Measurements from ENCODE around the gene CCDC134. TPM values are rescaled to one million over a fixed set of nuclear protein-coding genes. Genes with fewer than 3 reads are reported as not detected.

The CCDC134 gene
- total and polyA plus RNA-seq, 2 experiments from 2014 or later, result 4.1 to 7.2 TPM

DNA sequence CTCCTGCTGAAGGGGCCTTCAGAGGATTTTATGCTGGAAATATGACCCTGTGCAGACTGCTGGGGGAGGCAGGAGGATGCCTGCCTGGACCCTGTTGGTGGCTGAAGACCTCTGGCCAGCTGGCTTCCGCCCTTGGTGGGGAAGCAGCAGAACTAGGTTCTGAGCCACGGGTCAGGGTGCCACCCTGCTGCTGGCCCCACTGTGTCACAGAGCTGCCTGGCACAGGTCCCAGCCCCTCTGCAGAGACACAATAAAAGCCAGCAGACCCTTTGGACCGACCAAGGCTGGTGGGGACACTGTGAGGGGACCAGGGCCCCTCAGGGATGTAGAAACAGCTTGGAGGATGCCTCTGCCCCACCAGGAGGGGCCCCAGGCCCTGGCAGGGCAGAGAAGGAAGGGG lies 25.5 kb downstream of the CCDC134 start:
- no peak overlapping the region for H3K4me3 ChIP-seq
- H3K4me1 ChIP-seq (ENCODE audit: insufficient read depth), result peaks cover 25% of the 10 kb centered on the region
- H3K36me3 ChIP-seq (replicated peaks; ENCODE audit: insufficient read depth, low read depth), result no peaks in the 10 kb centered on the region
- H3K79me2 ChIP-seq, result no peaks in the 10 kb centered on the region
- peak overlapping the region; percentile 8 for H3K4me2 ChIP-seq
- H4K20me1 ChIP-seq (ENCODE audit: insufficient read depth, poor library complexity, severe bottlenecking), result no peaks in the 10 kb centered on the region
- H2AFZ ChIP-seq, result no peak overlapping the region
- WGBS (ENCODE audit: low lambda C conversion rate, missing lambda C conversion rate), result 84% methylated on average over 3 of the region's 3 CpGs
- no peak for TF ChIP-seq EZH2phosphoT487 (IDR thresholded peaks at IDR 0.05; ENCODE audit: low read depth, severe bottlenecking, unreplicated experiment)
- TF ChIP-seq EZH2 (IDR thresholded peaks at IDR 0.05; ENCODE audit: borderline replicate concordance), result no peak
- TF ChIP-seq, protein P1, sequence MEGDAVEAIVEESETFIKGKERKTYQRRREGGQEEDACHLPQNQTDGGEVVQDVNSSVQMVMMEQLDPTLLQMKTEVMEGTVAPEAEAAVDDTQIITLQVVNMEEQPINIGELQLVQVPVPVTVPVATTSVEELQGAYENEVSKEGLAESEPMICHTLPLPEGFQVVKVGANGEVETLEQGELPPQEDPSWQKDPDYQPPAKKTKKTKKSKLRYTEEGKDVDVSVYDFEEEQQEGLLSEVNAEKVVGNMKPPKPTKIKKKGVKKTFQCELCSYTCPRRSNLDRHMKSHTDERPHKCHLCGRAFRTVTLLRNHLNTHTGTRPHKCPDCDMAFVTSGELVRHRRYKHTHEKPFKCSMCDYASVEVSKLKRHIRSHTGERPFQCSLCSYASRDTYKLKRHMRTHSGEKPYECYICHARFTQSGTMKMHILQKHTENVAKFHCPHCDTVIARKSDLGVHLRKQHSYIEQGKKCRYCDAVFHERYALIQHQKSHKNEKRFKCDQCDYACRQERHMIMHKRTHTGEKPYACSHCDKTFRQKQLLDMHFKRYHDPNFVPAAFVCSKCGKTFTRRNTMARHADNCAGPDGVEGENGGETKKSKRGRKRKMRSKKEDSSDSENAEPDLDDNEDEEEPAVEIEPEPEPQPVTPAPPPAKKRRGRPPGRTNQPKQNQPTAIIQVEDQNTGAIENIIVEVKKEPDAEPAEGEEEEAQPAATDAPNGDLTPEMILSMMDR (IDR thresholded peaks at IDR 0.05; ENCODE audit: poor library complexity), result no peak
- H3K27ac ChIP-seq, result peak overlapping the region; percentile 61
- no peaks in the 10 kb centered on the region for H3K9me2 ChIP-seq (replicated peaks; ENCODE audit: insufficient read depth)
- H3K9me3 ChIP-seq (ENCODE audit: low read depth), result no peaks in the 10 kb centered on the region
- H3K27me3 ChIP-seq, result no peaks in the 10 kb centered on the region
- no peak for DNase-seq (ENCODE audit: low spot score)

DNA sequence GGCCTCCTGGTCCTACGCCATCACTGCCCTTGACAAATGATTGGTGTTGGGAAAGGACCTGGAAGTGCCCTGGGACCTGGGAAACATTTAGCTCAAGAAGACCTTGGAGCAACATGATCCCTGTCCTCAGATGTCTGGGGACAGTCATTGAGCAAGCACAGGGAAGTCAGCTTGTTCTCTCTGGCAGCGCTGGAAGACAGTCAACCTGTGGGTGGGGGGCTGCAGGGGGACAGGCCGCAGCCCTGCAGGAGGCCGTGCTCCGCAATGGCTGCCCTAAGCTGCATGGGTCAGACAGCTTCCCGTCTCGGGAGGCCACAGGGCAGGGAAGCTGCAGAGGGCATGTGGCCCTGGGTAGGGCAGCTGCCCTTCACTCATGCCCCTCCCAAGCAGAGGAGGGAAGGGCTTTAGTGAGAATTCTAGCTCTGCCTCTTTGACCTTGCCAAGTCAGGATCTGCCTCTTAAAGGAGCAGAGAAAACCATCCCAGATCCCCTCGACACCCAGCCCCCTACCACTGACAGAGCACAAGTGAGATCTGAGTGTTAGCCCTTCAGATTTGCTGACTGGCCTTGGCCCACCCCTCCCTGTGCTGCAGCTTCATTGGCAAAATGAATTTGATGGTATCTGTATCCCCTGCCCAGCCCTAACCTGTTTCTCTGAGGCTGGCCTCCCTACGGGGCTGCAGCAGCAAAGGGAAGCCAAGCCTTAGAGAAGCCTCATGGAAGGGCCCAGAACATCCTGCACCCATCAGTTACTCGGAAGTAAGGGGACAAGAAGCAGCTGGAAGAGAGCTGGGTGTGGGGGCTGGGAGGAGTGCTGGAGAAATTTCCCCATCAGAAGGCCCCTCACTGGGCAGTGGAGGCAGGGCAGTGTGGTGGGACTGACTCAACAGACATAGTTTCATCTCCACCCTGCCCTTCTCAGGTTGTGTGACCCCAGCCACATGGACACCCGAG lies 26.2 kb downstream of the CCDC134 start:
- Histone ChIP-seq H3K27me3 (no peaks in the 10 kb centered on the region), H3K4me3 (no peak overlapping the region), H2AFZ (no peak overlapping the region), H3K79me2 (no peaks in the 10 kb centered on the region), H3K9me2 (replicated peaks; ENCODE audit: insufficient read depth) (no peaks in the 10 kb centered on the region), H3K4me1 (ENCODE audit: insufficient read depth) (peaks cover 26% of the 10 kb centered on the region), H3K9me3 (ENCODE audit: low read depth) (no peaks in the 10 kb centered on the region), H3K27ac (peak overlapping the region; percentile 66), H3K36me3 (replicated peaks; ENCODE audit: insufficient read depth, low read depth) (no peaks in the 10 kb centered on the region), H4K20me1 (ENCODE audit: insufficient read depth, poor library complexity, severe bottlenecking) (no peaks in the 10 kb centered on the region), H3K4me2 (peak overlapping the region; percentile 18)
- TF ChIP-seq, protein P1 (IDR thresholded peaks at IDR 0.05; ENCODE audit: poor library complexity), result no peak
- no peak for TF ChIP-seq EZH2 (IDR thresholded peaks at IDR 0.05; ENCODE audit: borderline replicate concordance)
- no peak for TF ChIP-seq EZH2phosphoT487 (IDR thresholded peaks at IDR 0.05; ENCODE audit: low read depth, severe bottlenecking, unreplicated experiment)
- WGBS (ENCODE audit: low lambda C conversion rate, missing lambda C conversion rate), result 68% methylated on average over 11 of the region's 11 CpGs
- no peak for DNase-seq (ENCODE audit: low spot score)

DNA sequence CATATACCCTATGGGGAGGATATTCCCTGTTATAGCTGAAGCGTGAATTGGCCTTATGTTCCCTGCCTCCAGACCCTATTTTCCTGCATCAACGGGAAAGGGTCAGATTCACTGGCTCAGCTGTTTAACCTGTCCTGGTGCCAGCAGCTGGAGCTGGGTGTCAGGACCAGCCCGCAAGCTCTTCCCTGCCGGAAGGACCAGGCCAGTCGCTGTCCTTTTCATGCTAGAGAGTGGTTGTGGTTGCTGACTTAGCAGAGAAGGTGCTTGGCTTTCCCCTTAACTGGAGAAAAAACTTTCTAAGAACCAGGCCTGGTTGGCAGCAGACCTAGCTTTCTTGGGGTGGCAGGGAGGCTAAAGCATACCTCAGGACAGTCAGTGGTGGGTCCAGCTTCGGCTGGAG lies 27.2 kb downstream of the CCDC134 start:
- no peaks in the 10 kb centered on the region for H3K27me3 ChIP-seq
- no peaks in the 10 kb centered on the region for H3K9me3 ChIP-seq (ENCODE audit: low read depth)
- TF ChIP-seq, protein P1 (IDR thresholded peaks at IDR 0.05; ENCODE audit: poor library complexity), result no peak
- TF ChIP-seq EZH2 (IDR thresholded peaks at IDR 0.05; ENCODE audit: borderline replicate concordance) (no peak), EZH2phosphoT487 (IDR thresholded peaks at IDR 0.05; ENCODE audit: low read depth, severe bottlenecking, unreplicated experiment) (no peak)
- H2AFZ ChIP-seq, result no peak overlapping the region
- no peaks in the 10 kb centered on the region for H3K9me2 ChIP-seq (replicated peaks; ENCODE audit: insufficient read depth)
- no peak for DNase-seq (ENCODE audit: low spot score)
- H3K4me3 ChIP-seq, result no peak overlapping the region
- H3K4me1 ChIP-seq (ENCODE audit: insufficient read depth), result peaks cover 31% of the 10 kb centered on the region
- no peak overlapping the region for H3K4me2 ChIP-seq
- H3K27ac ChIP-seq, result peak overlapping the region; percentile 66
- no peaks in the 10 kb centered on the region for H3K79me2 ChIP-seq
- H4K20me1 ChIP-seq (ENCODE audit: insufficient read depth, poor library complexity, severe bottlenecking), result no peaks in the 10 kb centered on the region
- 88% methylated on average over 6 of the region's 6 CpGs for WGBS (ENCODE audit: low lambda C conversion rate, missing lambda C conversion rate)
- no peaks in the 10 kb centered on the region for H3K36me3 ChIP-seq (replicated peaks; ENCODE audit: insufficient read depth, low read depth)

Data from hepatocyte (in vitro differentiated cells).